Epithelial cell of proximal tubule (primary cell): ENCODE results near the gene NRG2. TPM values are rescaled to one million over a fixed set of nuclear protein-coding genes. Genes with fewer than 3 reads are reported as not detected.

Source experiments
- DNase-seq: peaks from one replicate; pipeline ENCODE4 v3.0.0-alpha.2; 2011; ENCODE audit warnings: low read depth
- H3K4me3 ChIP-seq: 2 replicates; pipeline ENCODE4 v1.5.1; 2011; ENCODE audit warnings: low read depth, mild to moderate bottlenecking, low read length
- total RNA-seq: library from RNA; depleted of rRNA; stranded (reverse); fragments of >200 nt; gene quantifications from 2 replicates; pipeline ENCODE4 v1.2.3, GENCODE V29; 2015
- TF ChIP-seq, protein P1 (sequence below): conservative IDR thresholded peaks from 2 replicates; pipeline ENCODE4 v1.5.1; 2012; ENCODE audit warnings: low read depth, mild to moderate bottlenecking, low read length

NRG2 gene
- total RNA-seq, 1 donor from 2014 or later = 1.5 TPM

DNA sequence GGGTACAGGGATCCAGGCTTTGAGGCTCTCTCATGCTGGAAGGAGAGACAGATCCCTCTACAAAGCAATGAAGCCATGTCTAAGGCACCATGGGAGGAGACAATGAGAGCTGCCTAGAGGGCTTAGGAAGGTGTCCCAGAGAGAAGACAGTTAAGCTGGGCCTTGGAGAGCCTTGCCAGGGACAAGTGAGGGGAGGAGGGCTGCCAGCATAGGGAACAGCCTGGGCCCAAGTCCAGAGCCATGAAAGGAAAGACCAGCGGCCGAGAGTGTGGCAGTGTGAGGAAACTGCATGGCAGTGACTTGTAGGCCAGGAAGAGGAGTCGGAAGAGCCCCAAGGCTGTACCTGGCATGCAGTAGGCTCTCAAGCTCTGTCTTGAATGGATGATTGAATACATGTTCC lies 159.0 kb downstream of the NRG2 start:
- TF ChIP-seq, protein P1, sequence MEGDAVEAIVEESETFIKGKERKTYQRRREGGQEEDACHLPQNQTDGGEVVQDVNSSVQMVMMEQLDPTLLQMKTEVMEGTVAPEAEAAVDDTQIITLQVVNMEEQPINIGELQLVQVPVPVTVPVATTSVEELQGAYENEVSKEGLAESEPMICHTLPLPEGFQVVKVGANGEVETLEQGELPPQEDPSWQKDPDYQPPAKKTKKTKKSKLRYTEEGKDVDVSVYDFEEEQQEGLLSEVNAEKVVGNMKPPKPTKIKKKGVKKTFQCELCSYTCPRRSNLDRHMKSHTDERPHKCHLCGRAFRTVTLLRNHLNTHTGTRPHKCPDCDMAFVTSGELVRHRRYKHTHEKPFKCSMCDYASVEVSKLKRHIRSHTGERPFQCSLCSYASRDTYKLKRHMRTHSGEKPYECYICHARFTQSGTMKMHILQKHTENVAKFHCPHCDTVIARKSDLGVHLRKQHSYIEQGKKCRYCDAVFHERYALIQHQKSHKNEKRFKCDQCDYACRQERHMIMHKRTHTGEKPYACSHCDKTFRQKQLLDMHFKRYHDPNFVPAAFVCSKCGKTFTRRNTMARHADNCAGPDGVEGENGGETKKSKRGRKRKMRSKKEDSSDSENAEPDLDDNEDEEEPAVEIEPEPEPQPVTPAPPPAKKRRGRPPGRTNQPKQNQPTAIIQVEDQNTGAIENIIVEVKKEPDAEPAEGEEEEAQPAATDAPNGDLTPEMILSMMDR = no peak
- no peak overlapping the region for H3K4me3 ChIP-seq

DNA sequence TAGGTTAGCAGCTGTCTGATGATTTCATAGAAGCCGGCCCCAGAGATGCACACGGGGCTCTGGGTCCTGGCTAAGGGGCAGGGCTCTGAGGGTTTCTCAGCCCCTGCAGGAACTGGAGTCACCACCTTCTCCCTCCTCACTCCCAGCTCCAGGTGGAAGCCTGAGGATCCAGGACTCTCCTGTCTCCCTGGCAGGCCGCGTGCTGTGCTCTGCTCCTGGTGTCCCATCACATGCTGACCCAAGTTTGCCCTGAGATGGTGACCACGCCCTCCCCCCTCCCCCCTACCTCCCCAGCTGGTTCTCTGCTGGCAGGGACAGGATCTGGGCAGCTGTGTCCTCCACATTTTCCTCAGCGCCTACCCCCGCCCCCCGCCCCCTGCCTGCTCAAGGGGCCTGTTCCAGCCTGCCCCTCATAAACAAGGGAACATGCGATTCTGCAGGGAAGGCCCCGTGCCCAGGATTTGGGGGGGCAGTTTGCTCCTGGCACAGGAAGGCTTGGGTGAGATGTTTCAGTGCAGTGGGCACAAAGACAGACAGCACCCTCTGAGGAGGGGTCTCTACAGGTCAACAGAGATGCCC lies 160.0 kb downstream of the NRG2 start:
- DNase-seq = no peak
- TF ChIP-seq, protein P1 = no peak

More for the DNA sequence above, 159.0 kb downstream of the NRG2 start:
- no peak for DNase-seq

DNA sequence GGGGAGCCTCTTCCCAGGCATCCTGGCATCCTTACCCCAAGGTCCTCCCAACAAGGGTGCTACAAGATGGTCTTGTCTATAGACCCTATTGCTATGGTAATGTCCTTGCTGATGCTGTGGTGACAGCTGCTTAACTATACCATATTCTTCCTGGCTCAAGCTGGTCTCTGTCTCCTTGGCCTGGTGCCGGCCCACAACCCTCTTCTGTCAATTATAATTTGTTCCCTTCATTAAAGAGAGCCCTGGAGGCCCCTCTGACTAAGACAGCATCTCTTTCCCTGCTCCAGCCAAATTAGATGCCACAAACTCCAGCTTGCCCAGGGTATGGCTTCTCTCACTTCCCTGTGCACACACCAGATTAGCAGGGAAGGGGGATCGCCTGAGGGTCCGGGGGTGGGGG lies 160.8 kb downstream of the NRG2 start:
- no peak for DNase-seq
- TF ChIP-seq, protein P1 = no peak
- no peak overlapping the region for H3K4me3 ChIP-seq

More for the DNA sequence above, 160.0 kb downstream of the NRG2 start:
- H3K4me3 ChIP-seq = no peak overlapping the region

DNA sequence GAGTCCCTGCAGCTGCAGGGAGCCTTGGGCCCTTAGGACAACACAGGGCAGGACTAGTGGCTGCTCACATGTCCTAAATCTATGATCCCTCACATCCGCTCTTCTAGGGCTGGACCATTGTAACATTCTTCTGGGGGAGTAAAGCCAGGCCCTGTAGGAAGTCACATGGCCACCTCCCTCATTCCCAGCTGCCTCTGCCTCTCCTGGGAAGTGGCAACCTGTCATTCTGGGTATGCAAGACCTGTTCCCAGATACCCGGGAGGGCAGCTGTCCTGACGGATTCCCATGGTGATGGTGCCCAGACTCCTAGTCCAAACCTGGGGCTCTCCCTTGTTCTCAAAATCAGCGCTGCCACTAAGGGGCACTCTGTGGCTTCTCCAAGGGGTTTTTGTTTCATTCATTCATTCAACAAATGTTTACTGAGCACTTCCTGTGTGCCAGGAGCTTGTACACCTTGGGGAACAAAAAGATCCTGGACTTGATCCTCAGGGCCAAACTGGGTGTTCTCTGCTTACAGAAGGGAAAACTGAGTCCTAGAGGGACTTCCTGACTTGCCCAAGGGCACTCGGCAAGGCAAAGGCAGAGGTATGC lies 161.9 kb downstream of the NRG2 start:
- TF ChIP-seq, protein P1 = no peak
- DNase-seq = no peak

GRCh38 chr5:139880416-139881142 lies 162.5 kb downstream of the NRG2 start:
- TF ChIP-seq, protein P1 = no peak
- no peak overlapping the region for H3K4me3 ChIP-seq
- DNase-seq = no peak

More for the DNA sequence above, 161.9 kb downstream of the NRG2 start:
- no peak overlapping the region for H3K4me3 ChIP-seq

DNA sequence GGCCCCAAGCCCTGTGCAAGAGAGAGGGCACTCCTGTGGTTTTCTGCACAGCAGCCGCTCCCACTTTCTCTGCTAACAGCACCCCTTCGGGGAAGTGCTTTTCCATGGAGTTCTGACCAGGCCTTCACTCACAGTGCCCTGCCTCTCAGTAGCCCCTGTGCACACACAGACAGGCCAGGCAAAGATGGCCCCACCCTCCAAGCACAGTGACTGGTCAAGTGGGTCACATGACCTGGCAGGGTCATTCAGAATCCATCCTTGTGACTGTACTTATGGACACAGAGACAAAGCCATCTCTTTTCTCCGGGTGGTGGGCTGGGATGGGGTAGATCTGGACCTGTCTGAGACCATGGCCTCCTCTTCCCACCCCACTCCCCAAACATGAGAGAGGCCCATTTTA lies 165.0 kb downstream of the NRG2 start:
- no peak overlapping the region for H3K4me3 ChIP-seq
- DNase-seq = no peak
- TF ChIP-seq, protein P1 = no peak
